ENCODE data around the gene GMDS.

Gene GMDS

DNA sequence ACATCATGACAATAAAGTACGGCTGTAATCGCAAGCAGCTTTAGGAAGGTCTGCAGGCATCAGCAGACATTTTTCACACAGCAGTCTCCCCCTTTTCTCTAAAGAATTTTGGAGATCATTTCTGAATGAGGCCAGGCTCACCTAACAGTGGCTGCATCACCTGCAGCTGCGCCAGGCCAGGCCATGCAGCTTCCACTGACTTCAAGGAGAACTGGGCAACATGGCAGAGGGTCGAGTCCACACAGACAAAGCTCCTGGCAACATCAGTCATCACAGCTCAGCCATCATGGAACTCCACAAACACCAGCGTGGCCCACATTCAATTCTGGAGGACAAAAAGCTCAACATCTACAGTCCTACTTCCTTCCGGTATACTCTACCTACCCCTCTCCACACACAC, 653.5 kb downstream of the GMDS start:
- H3K4me3 ChIP-seq (ENCODE audit: low read depth in 1 of 2, low read length in 2 of 2): no peak overlapping the region
- no peak overlapping the region for H3K9ac ChIP-seq (ENCODE audit: low read depth, low read length)
- no peaks in the 10 kb centered on the region; the same call in 1 of the 2 replicates for H4K20me1 ChIP-seq (ENCODE audit: insufficient read depth, low read length)
- H3K27ac ChIP-seq (ENCODE audit: low read length): no peak overlapping the region
- TF ChIP-seq, protein P1, sequence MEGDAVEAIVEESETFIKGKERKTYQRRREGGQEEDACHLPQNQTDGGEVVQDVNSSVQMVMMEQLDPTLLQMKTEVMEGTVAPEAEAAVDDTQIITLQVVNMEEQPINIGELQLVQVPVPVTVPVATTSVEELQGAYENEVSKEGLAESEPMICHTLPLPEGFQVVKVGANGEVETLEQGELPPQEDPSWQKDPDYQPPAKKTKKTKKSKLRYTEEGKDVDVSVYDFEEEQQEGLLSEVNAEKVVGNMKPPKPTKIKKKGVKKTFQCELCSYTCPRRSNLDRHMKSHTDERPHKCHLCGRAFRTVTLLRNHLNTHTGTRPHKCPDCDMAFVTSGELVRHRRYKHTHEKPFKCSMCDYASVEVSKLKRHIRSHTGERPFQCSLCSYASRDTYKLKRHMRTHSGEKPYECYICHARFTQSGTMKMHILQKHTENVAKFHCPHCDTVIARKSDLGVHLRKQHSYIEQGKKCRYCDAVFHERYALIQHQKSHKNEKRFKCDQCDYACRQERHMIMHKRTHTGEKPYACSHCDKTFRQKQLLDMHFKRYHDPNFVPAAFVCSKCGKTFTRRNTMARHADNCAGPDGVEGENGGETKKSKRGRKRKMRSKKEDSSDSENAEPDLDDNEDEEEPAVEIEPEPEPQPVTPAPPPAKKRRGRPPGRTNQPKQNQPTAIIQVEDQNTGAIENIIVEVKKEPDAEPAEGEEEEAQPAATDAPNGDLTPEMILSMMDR (IDR thresholded peaks at IDR 0.05; ENCODE audit: borderline replicate concordance, extremely low read depth, low read length, poor library complexity, severe bottlenecking): no peak
- ATAC-seq (ENCODE audit: insufficient read depth, low read depth): no peak
- no peak for DNase-seq
- peaks cover 26% of the 10 kb centered on the region for H3K4me1 ChIP-seq (ENCODE audit: insufficient read depth, low read length)
- H3K9me3 ChIP-seq (ENCODE audit: insufficient read depth, low read length, severe bottlenecking): no peaks in the 10 kb centered on the region
- no peaks in the 10 kb centered on the region for H3K79me2 ChIP-seq (ENCODE audit: insufficient read depth, low read length)
- H2AFZ ChIP-seq (ENCODE audit: low read depth, low read length): no peak overlapping the region
- H3K36me3 ChIP-seq (ENCODE audit: insufficient read depth, low read length): no peaks in the 10 kb centered on the region
- peaks cover 10% of the 10 kb centered on the region for H3K27me3 ChIP-seq (ENCODE audit: insufficient read depth, low read length, poor library complexity)
- H3K4me2 ChIP-seq (ENCODE audit: insufficient read depth, low read length): no peak overlapping the region

DNA sequence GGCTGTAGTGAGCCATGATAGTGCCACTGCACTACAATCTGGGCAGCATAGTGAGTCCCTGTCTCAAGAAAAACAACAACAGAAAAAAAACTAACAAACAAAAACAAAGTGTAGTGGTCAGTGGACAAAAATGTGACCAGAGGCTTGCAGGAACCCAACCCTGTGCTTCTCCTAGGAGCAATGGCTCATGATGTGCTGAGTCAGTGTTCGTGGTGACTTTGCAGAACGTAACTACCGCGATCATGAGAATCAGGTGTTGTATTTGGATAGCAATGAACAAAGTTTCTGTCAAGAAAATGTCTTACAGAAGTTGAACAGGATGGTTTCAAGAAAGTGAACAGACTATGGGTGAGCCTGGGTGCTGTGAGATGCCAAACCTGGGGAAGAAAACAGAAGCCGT, 654.2 kb downstream of the GMDS start:
- Histone ChIP-seq H3K9ac (ENCODE audit: low read depth, low read length) (no peak overlapping the region), H3K9me3 (ENCODE audit: insufficient read depth, low read length, severe bottlenecking) (no peaks in the 10 kb centered on the region), H3K4me3 (ENCODE audit: low read depth in 1 of 2, low read length in 2 of 2) (no peak overlapping the region), H2AFZ (ENCODE audit: low read depth, low read length) (no peak overlapping the region), H3K79me2 (ENCODE audit: insufficient read depth, low read length) (no peaks in the 10 kb centered on the region), H3K27me3 (ENCODE audit: insufficient read depth, low read length, poor library complexity) (peaks cover 10% of the 10 kb centered on the region), H3K4me1 (ENCODE audit: insufficient read depth, low read length) (peaks cover 19% of the 10 kb centered on the region), H3K36me3 (ENCODE audit: insufficient read depth, low read length) (no peaks in the 10 kb centered on the region), H3K4me2 (ENCODE audit: insufficient read depth, low read length) (no peak overlapping the region), H3K27ac (ENCODE audit: low read length) (no peak overlapping the region), H4K20me1 (ENCODE audit: insufficient read depth, low read length) (no peaks in the 10 kb centered on the region; the same call in 1 of the 2 replicates)
- no peak for DNase-seq
- ATAC-seq (ENCODE audit: insufficient read depth, low read depth): no peak
- TF ChIP-seq, protein P1 (IDR thresholded peaks at IDR 0.05; ENCODE audit: borderline replicate concordance, extremely low read depth, low read length, poor library complexity, severe bottlenecking): no peak
- TF ChIP-seq EZH2 (IDR thresholded peaks at IDR 0.05; ENCODE audit: borderline replicate concordance, low read depth, low read length, severe bottlenecking): no peak

DNA sequence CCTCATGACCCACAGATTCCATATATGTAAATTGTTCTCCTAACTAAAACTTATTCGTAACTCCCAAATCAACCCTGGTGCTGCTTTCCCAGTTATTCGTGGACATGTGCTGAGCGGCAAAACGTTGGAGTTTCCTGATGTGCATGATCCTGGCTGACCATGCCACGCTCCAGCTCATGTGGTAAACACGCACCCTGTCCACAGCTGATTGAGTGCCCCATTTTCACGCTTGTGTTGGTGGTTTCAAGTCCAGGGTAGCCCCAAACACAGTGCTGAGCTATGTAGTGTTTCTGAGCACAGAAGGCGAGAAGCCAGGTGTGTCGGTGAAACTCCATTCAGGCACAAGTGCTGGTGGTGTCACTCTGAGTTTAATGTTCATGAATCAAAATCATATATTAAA, 654.8 kb downstream of the GMDS start:
- Histone ChIP-seq H3K4me2 (ENCODE audit: insufficient read depth, low read length) (no peak overlapping the region), H3K4me1 (ENCODE audit: insufficient read depth, low read length) (peaks cover 12% of the 10 kb centered on the region), H3K9ac (ENCODE audit: low read depth, low read length) (no peak overlapping the region), H3K9me3 (ENCODE audit: insufficient read depth, low read length, severe bottlenecking) (no peaks in the 10 kb centered on the region), H3K27ac (ENCODE audit: low read length) (no peak overlapping the region), H2AFZ (ENCODE audit: low read depth, low read length) (no peak overlapping the region), H4K20me1 (ENCODE audit: insufficient read depth, low read length) (no peaks in the 10 kb centered on the region; the same call in 1 of the 2 replicates), H3K4me3 (ENCODE audit: low read depth in 1 of 2, low read length in 2 of 2) (no peak overlapping the region), H3K79me2 (ENCODE audit: insufficient read depth, low read length) (no peaks in the 10 kb centered on the region), H3K27me3 (ENCODE audit: insufficient read depth, low read length, poor library complexity) (peaks cover 6% of the 10 kb centered on the region), H3K36me3 (ENCODE audit: insufficient read depth, low read length) (no peaks in the 10 kb centered on the region)
- TF ChIP-seq, protein P1 (IDR thresholded peaks at IDR 0.05; ENCODE audit: borderline replicate concordance, extremely low read depth, low read length, poor library complexity, severe bottlenecking): no peak
- no peak for TF ChIP-seq EZH2 (IDR thresholded peaks at IDR 0.05; ENCODE audit: borderline replicate concordance, low read depth, low read length, severe bottlenecking)
- ATAC-seq (ENCODE audit: insufficient read depth, low read depth) (no peak), DNase-seq (no peak)

DNA sequence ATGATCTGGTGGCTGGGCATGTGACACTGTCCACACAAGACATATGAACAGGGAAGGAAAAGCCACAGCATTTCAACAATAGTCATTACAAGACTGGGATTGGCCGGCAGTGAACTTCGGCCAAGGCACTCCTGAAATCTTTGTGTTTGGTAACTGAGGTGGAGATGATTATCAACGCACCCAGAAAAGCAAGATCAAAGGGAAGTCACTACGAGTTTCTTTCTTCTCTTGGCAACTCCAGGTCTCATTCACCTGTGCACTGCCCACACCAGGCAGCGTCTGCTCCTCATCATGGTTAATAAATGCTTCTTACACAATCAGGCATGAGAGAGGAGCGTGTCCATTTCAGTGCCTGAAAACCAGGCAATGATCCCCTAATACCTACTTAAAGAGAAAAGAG, 656.2 kb downstream of the GMDS start:
- Histone ChIP-seq H3K9ac (ENCODE audit: low read depth, low read length) (no peak overlapping the region), H2AFZ (ENCODE audit: low read depth, low read length) (no peak overlapping the region), H3K27ac (ENCODE audit: low read length) (no peak overlapping the region), H3K4me2 (ENCODE audit: insufficient read depth, low read length) (no peak overlapping the region), H3K27me3 (ENCODE audit: insufficient read depth, low read length, poor library complexity) (no peaks in the 10 kb centered on the region), H4K20me1 (ENCODE audit: insufficient read depth, low read length) (no peaks in the 10 kb centered on the region; the same call in 1 of the 2 replicates), H3K4me3 (ENCODE audit: low read depth in 1 of 2, low read length in 2 of 2) (no peak overlapping the region), H3K79me2 (ENCODE audit: insufficient read depth, low read length) (no peaks in the 10 kb centered on the region), H3K9me3 (ENCODE audit: insufficient read depth, low read length, severe bottlenecking) (no peaks in the 10 kb centered on the region), H3K36me3 (ENCODE audit: insufficient read depth, low read length) (no peaks in the 10 kb centered on the region), H3K4me1 (ENCODE audit: insufficient read depth, low read length) (no peaks in the 10 kb centered on the region)
- ATAC-seq (ENCODE audit: insufficient read depth, low read depth): no peak
- DNase-seq: no peak
- TF ChIP-seq, protein P1 (IDR thresholded peaks at IDR 0.05; ENCODE audit: borderline replicate concordance, extremely low read depth, low read length, poor library complexity, severe bottlenecking): no peak
- no peak for TF ChIP-seq EZH2 (IDR thresholded peaks at IDR 0.05; ENCODE audit: borderline replicate concordance, low read depth, low read length, severe bottlenecking)

Measured in DND-41 (cell line).